ENCODE data around the gene ZSWIM3. TPM values are rescaled to one million over a fixed set of nuclear protein-coding genes. Genes with fewer than 3 reads are reported as not detected.
A peak's percentile ranks its signal among the peaks of the same experiment; 100 is the strongest.

The ZSWIM3 gene
- total and polyA plus RNA-seq, 2 of the 8 experiments (the other 6 are each of a cell fraction or from before 2014, with no cell fraction given), result 5.5 to 6.9 TPM

- Histone ChIP-seq H3K4me3 (ENCODE audit: extremely low read depth in 1 of 4, insufficient read depth in 2 of 4, low read depth in 3 of 4, low read length in 4 of 4) (peak within 1 kb of the TSS; percentile 52 to 81 (median 70)), H3K79me2 (ENCODE audit: control insufficient read depth in 1 of 2, insufficient read depth in 2 of 2, low read length in 2 of 2) (0 out of 4 replicates have a peak, but pooled peaks cover 0 to 3% of the 10 kb centered on the region in 2 experiments), H4K8ac (ENCODE audit: extremely low read depth, insufficient read depth, low read length) (peak within 1 kb of the TSS; percentile 81), H3K79me1 (ENCODE audit: low read depth, low read length) (no peaks in the 10 kb centered on the region; the same call in 1 of the 2 replicates), H3K56ac (replicated peaks; ENCODE audit: insufficient read length, low read depth, low read length) (peak within 1 kb of the TSS; percentile 66), H3K4me1 (replicated peaks in 1 of 4; ENCODE audit: control insufficient read depth in 3 of 4, insufficient read depth in 4 of 4, low read length in 3 of 4) (peaks cover 0 to 2% (median 0%) of the 10 kb centered on the region in 4 experiments; a peak in 3 of 7 replicates), H3K9ac (replicated peaks in 1 of 4; ENCODE audit: extremely low read depth in 1 of 4, low read depth in 3 of 4, low read length in 3 of 4) (peak within 1 kb of the TSS in 3 of 4 experiments; percentile 56 to 71 (median 68); a peak in 6 of 7 replicates), H3K27me3 (replicated peaks in 1 of 4; ENCODE audit: control insufficient read depth in 3 of 4, extremely low read depth in 1 of 4, insufficient read depth in 3 of 4, low read length in 3 of 4) (no peaks in the 10 kb centered on the region), H2BK5ac (ENCODE audit: low read depth, low read length) (peak within 1 kb of the TSS; percentile 55; the same call in 1 of the 2 replicates), H2BK12ac (ENCODE audit: low read depth, low read length) (peak within 1 kb of the TSS; percentile 43; the same call in 1 of the 2 replicates), H3K9me3 (ENCODE audit: insufficient read depth in 2 of 2, low read depth in 1 of 2, low read length in 1 of 2) (no peaks in the 10 kb centered on the region), H3K4ac (replicated peaks; ENCODE audit: insufficient read length, low read depth, low read length) (peak within 1 kb of the TSS; percentile 65), H4K91ac (replicated peaks; ENCODE audit: insufficient read length, low read length) (peak within 1 kb of the TSS; percentile 91), H3K14ac (ENCODE audit: insufficient read length) (no peak within 1 kb of the TSS), H2BK20ac (ENCODE audit: low read length) (0 out of 2 replicates have a peak within 1 kb of the TSS, but pooled peaks have one; percentile 27), H4K5ac (ENCODE audit: insufficient read length, low read depth, low read length) (peak within 1 kb of the TSS; percentile 84), H3K4me2 (ENCODE audit: insufficient read depth in 1 of 2, low read depth in 2 of 2, low read length in 2 of 2) (peak within 1 kb of the TSS; percentile 90 to 97), H2AFZ (ENCODE audit: low read length) (0 out of 2 replicates have a peak within 1 kb of the TSS, but pooled peaks have one; percentile 4), H2BK120ac (replicated peaks; ENCODE audit: low read depth, low read length) (no peak within 1 kb of the TSS), H4K20me1 (replicated peaks in 1 of 2; ENCODE audit: control insufficient read depth in 1 of 2, insufficient read depth in 2 of 2, low read length in 2 of 2) (peaks cover 2 to 9% of the 10 kb centered on the region in 2 experiments), H3K23me2 (ENCODE audit: low read depth, low read length) (peaks cover 11% of the 10 kb centered on the region; the same call in 1 of the 2 replicates), H3K18ac (ENCODE audit: extremely low read depth, low read length) (peak within 1 kb of the TSS; percentile 92), H3K27ac (ENCODE audit: low read depth, low read length) (peak within 1 kb of the TSS; percentile 58; the same call in 1 of the 2 replicates), H2AK5ac (ENCODE audit: low read depth, low read length) (no peak within 1 kb of the TSS; the same call in 1 of the 2 replicates), H2BK15ac (ENCODE audit: low read length) (peak within 1 kb of the TSS; percentile 8; the same call in 1 of the 2 replicates), H3K23ac (ENCODE audit: insufficient read length) (no peak within 1 kb of the TSS), H3K36me3 (ENCODE audit: control insufficient read depth in 2 of 4, insufficient read depth in 4 of 4, low read length in 3 of 4) (peaks cover 4 to 20% (median 13%) of the 10 kb centered on the region in 4 experiments; a peak in 6 of 8 replicates)
- DNase-seq (ENCODE audit: low read depth in 1 of 2, low spot score in 2 of 2) (peak in 1 of 2 experiments; percentile 86), FAIRE-seq (no peak)
- WGBS, 2 experiments (ENCODE audit: extremely low coverage in 1 of 2, insufficient coverage in 1 of 2, insufficient read length in 1 of 2, insufficient replicate concordance in 2 of 2, low coverage in 1 of 2, low lambda C conversion rate in 2 of 2, missing lambda C conversion rate in 1 of 2), result 2% methylated on average over 44 of the region's 58 CpGs; no CpG with 5 or more reads in 1 of the 2 experiments
- ChIA-PET CTCF (ENCODE audit: partially characterized antibody) (interaction anchor here (0.7 to 2.6 kb wide), 3 partner anchors 13 to 30 kb away, joined by 3 to 12 read pairs (median 4); partner anchors contain the start of genes PCIF1 and ZSWIM1), POLR2A (ENCODE audit: partially characterized antibody) (interaction anchor here (0.7 to 9.2 kb wide), 15 partner anchors 9 to 334 kb away, joined by 3 to 172 read pairs (median 7); partner anchors contain the start of genes CTSA, NEURL2, PCIF1 and ZSWIM1)
- no peak for TF ChIP-seq SIRT6 (IDR thresholded peaks at IDR 0.05; ENCODE audit: low read length)
- peak; percentile 71 for TF ChIP-seq TAF1 (IDR thresholded peaks at IDR 0.05; ENCODE audit: low read depth, low read length)
- 0 out of 2 replicates have a peak, but pooled peaks have one; percentile 2 for TF ChIP-seq TEAD4 (IDR thresholded peaks at IDR 0.05; ENCODE audit: low read depth, low read length)
- no peak for TF ChIP-seq TCF12 (IDR thresholded peaks at IDR 0.05; ENCODE audit: low read depth, low read length)
- peak; percentile 72 for TF ChIP-seq PHF8 (conservative IDR thresholded peaks at IDR 0.05; ENCODE audit: low read depth, low read length)
- peak; percentile 48 for TF ChIP-seq MAX (IDR thresholded peaks at IDR 0.05)
- peak; percentile 58 for TF ChIP-seq SAP30 (IDR thresholded peaks at IDR 0.05; ENCODE audit: insufficient read depth, insufficient replicate concordance, low read length)
- TF ChIP-seq E2F6 (IDR thresholded peaks at IDR 0.05), result no peak
Measured at GRCh38 chr20:45911486-45912343, 54.3 kb downstream of the ZSWIM3 start, which contains the start of gene PLTP. TSS of gene PLTP (minus strand) at chr20:45912155. CDS start at chr20:45911452, 703 bp downstream.
